ENCODE data around the gene IGDCC3.
A peak's percentile ranks its signal among the peaks of the same experiment; 100 is the strongest.
"Not testable (repeated sequence)": the region's sequence is repeated elsewhere in the genome, so short reads cannot be mapped to it uniquely, and the experiment has no call there.

IGDCC3 gene

DNA sequence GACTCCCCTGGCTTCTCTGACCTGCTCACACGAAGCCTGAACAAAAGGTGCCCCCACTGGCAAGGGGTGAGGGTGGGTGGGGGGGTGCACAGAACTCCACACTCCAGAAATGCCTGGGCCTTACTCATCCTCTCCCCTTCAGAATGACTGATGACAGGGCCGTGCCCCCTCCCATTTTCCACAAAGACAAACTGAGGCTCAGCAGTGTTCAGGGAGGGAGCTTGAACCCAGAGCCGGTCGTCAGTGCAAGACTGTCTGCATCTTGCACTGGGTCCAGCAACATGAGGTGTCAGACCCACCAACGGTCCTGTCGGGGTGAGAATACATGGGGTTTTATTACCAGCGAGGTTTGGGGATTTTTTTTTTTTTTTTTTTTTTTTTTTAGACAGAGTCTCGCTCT, 15.3 kb downstream of the IGDCC3 start:
- Histone ChIP-seq H3K9ac (ENCODE audit: low read depth, low read length) (no peak overlapping the region), H3K4me1 (ENCODE audit: insufficient read depth, low read length) (peaks cover 29% of the 10 kb centered on the region), H3K36me3 (ENCODE audit: insufficient read depth, low read length) (no peaks in the 10 kb centered on the region; the same call in 1 of the 2 replicates), H3K9me3 (ENCODE audit: control insufficient read depth, insufficient read depth, low read length) (no peaks in the 10 kb centered on the region)

DNA sequence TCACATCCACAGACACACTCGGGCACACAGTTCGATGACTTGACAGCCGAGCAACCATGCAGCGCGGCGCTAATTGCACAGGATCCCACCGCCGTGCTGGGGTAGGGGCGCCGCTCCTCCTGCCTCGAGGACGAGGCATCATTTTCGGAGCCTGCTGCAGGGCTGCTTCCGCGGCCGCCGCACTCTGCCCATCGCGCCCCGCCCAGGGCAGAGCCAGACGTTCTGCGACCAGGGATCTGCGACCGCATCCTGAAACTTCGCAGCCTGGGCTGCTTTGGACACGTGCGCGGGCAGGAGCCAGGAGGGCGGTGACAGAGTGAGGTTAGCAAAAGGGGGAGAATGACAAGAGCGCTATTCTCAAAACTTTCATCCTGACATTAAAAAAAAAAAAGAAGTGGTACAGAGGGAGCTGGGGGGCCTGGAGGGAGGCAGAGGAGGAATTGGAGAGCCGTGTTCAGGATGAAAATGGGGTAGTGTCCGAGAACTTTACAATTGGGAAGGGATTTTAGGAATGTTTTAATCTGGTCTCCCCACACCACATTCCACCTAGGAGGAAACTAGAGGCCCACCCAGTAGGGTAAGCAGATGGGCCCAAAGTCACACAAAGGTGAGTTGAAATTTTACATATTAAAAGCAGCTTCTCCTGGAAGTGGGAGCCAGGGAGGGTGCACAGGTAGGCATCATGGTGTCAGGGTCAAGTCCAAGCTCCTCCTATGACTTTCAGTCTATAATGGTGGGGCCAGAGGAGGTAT, 15.9 kb downstream of the IGDCC3 start:
- H3K9ac ChIP-seq (ENCODE audit: low read depth, low read length), result no peak overlapping the region
- H3K9me3 ChIP-seq (ENCODE audit: control insufficient read depth, insufficient read depth, low read length), result no peaks in the 10 kb centered on the region
- no peaks in the 10 kb centered on the region; the same call in 1 of the 2 replicates for H3K36me3 ChIP-seq (ENCODE audit: insufficient read depth, low read length)
- peaks cover 28% of the 10 kb centered on the region for H3K4me1 ChIP-seq (ENCODE audit: insufficient read depth, low read length)

DNA sequence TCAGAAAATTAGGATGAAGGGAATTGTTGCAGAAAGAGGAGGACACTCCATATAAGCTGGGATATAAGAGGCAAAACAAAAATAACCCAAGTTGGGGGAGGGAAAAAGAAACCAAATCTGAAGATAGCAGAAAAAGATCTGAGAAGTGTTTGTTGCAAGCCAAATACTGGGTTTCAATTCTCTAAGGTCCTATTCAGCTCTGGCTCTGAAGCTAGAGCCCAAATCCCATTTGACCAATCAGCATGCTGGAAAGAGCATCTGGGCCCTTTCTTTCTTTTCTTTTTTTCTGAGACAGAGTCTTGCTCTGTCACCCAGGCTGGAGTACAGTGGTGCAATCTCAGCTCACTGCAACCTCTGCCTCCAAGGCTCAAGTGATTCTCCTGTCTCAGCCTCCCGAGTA, 17.3 kb downstream of the IGDCC3 start:
- no peaks in the 10 kb centered on the region for H3K9me3 ChIP-seq (ENCODE audit: control insufficient read depth, insufficient read depth, low read length)
- H3K36me3 ChIP-seq (ENCODE audit: insufficient read depth, low read length), result no peaks in the 10 kb centered on the region; the same call in 1 of the 2 replicates
- H3K4me1 ChIP-seq (ENCODE audit: insufficient read depth, low read length), result peaks cover 22% of the 10 kb centered on the region
- no peak overlapping the region for H3K9ac ChIP-seq (ENCODE audit: low read depth, low read length)

DNA sequence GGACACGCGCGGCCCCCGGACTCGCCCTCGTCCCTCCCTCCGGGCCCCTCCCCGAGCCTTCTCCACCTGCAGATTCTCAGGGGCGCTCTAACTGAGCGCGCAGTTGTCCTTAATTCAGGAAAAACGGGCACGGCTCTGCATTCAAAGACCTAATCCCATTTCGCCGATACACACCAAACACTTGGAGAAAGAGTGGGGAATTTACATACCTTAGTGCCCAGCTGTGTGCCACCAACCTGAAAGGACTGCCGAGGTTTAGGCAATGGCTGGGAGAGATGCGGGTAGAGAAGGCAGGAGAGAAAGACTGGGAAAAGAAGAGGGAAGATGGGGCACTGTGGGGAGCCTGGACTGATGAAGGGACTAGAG, 21.8 kb downstream of the IGDCC3 start:
- H3K9me3 ChIP-seq (ENCODE audit: control insufficient read depth, insufficient read depth, low read length), result peaks cover 11% of the 10 kb centered on the region
- peaks cover 9% of the 10 kb centered on the region; the same call in 1 of the 2 replicates for H3K4me1 ChIP-seq (ENCODE audit: insufficient read depth, low read length)
- H3K9ac ChIP-seq (ENCODE audit: low read depth, low read length), result peak overlapping the region; percentile 66; the same call in 1 of the 2 replicates
- no peaks in the 10 kb centered on the region; the same call in 1 of the 2 replicates for H3K36me3 ChIP-seq (ENCODE audit: insufficient read depth, low read length)

- Histone ChIP-seq H3K4me1 (ENCODE audit: insufficient read depth, low read length) (peaks cover 9% of the 10 kb centered on the region; the same call in 1 of the 2 replicates), H3K9ac (ENCODE audit: low read depth, low read length) (peak overlapping the region; percentile 66), H3K9me3 (ENCODE audit: control insufficient read depth, insufficient read depth, low read length) (peaks cover 11% of the 10 kb centered on the region), H3K36me3 (ENCODE audit: insufficient read depth, low read length) (no peaks in the 10 kb centered on the region; the same call in 1 of the 2 replicates)
Observed at GRCh38 chr15:65355173-65355987, 22.4 kb downstream of the IGDCC3 start.

- peak overlapping the region; percentile 66; the same call in 1 of the 2 replicates for H3K9ac ChIP-seq (ENCODE audit: low read depth, low read length)
- no peaks in the 10 kb centered on the region; the same call in 1 of the 2 replicates for H3K36me3 ChIP-seq (ENCODE audit: insufficient read depth, low read length)
- peaks cover 11% of the 10 kb centered on the region for H3K9me3 ChIP-seq (ENCODE audit: control insufficient read depth, insufficient read depth, low read length)
- peaks cover 9% of the 10 kb centered on the region; the same call in 1 of the 2 replicates for H3K4me1 ChIP-seq (ENCODE audit: insufficient read depth, low read length)
Observed at GRCh38 chr15:65354835-65355172, 23.0 kb downstream of the IGDCC3 start.

DNA sequence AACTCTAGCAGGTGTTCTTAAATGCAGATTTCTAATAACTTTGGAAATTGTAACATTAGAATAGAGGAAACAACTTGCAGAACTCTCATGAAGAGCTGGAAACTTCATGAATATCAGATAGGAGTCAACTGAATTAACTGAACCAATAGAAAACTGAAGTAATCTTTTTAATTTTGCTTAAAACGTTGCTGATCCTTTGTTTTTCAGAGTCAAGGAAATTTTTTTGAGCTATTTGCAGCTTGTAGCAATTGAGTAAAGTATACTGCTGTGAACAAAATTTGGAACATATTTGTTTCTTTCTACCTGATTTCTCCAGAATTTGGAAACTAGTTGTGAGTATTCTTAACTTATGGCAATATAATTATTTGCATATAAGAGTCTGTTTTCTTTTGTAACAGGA, 25.8 kb downstream of the IGDCC3 start:
- not testable (repeated sequence) for H3K9ac ChIP-seq (ENCODE audit: low read depth, low read length); H3K36me3 ChIP-seq (ENCODE audit: insufficient read depth, low read length); H3K4me1 ChIP-seq (ENCODE audit: insufficient read depth, low read length)
- peaks cover 11% of the 10 kb centered on the region for H3K9me3 ChIP-seq (ENCODE audit: control insufficient read depth, insufficient read depth, low read length)

DNA sequence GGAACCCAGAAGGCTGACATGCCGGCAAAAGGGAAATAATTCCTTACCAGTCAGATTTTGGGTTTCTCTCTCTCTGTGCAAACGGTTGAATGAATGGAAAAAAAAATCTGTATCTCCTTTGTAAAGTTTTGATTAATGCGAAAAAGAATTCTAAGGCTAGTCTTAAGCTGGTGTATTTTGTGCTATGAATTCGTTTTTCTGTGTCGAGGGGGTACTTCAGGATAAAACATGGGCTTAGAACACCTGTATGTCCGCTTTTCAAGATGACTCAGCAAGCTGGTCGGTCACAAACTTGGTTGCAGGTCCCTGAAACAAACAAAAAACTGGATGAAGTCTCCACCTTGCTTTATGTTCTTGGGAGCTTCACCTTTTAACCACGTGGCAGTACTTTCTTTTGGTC, 28.5 kb downstream of the IGDCC3 start:
- Histone ChIP-seq H3K9me3 (ENCODE audit: control insufficient read depth, insufficient read depth, low read length) (peaks cover 11% of the 10 kb centered on the region), H3K36me3 (ENCODE audit: insufficient read depth, low read length) (no peaks in the 10 kb centered on the region)

GRCh38 chr15:65347756-65348155, 30.0 kb downstream of the IGDCC3 start:
- H3K9ac ChIP-seq (ENCODE audit: low read depth, low read length); H3K4me1 ChIP-seq (ENCODE audit: insufficient read depth, low read length); H3K36me3 ChIP-seq (ENCODE audit: insufficient read depth, low read length); H3K9me3 ChIP-seq (ENCODE audit: control insufficient read depth, insufficient read depth, low read length): not testable (repeated sequence)

More for the DNA sequence above, 28.5 kb downstream of the IGDCC3 start:
- Histone ChIP-seq H3K9ac (ENCODE audit: low read depth, low read length) (no peak overlapping the region), H3K4me1 (ENCODE audit: insufficient read depth, low read length) (peaks cover 4% of the 10 kb centered on the region; the same call in 1 of the 2 replicates)

- no peak overlapping the region for H3K9ac ChIP-seq (ENCODE audit: low read depth, low read length)
- no peaks in the 10 kb centered on the region for H3K36me3 ChIP-seq (ENCODE audit: insufficient read depth, low read length)
- peaks cover 3% of the 10 kb centered on the region for H3K9me3 ChIP-seq (ENCODE audit: control insufficient read depth, insufficient read depth, low read length)
- peaks cover 3% of the 10 kb centered on the region; the same call in 1 of the 2 replicates for H3K4me1 ChIP-seq (ENCODE audit: insufficient read depth, low read length)
Observed at GRCh38 chr15:65346856-65347598, 30.8 kb downstream of the IGDCC3 start.

GRCh38 chr15:65344914-65345275, 32.9 kb downstream of the IGDCC3 start:
- H3K4me1 ChIP-seq (ENCODE audit: insufficient read depth, low read length), result peaks cover 10% of the 10 kb centered on the region
- H3K9ac ChIP-seq (ENCODE audit: low read depth, low read length), result no peak overlapping the region
- no peaks in the 10 kb centered on the region for H3K36me3 ChIP-seq (ENCODE audit: insufficient read depth, low read length)
- no peaks in the 10 kb centered on the region for H3K9me3 ChIP-seq (ENCODE audit: control insufficient read depth, insufficient read depth, low read length)

- no peak overlapping the region for H3K9ac ChIP-seq (ENCODE audit: low read depth, low read length)
- H3K9me3 ChIP-seq (ENCODE audit: control insufficient read depth, insufficient read depth, low read length), result no peaks in the 10 kb centered on the region
- H3K4me1 ChIP-seq (ENCODE audit: insufficient read depth, low read length), result peaks cover 14% of the 10 kb centered on the region
- H3K36me3 ChIP-seq (ENCODE audit: insufficient read depth, low read length), result no peaks in the 10 kb centered on the region
Observed at GRCh38 chr15:65344214-65344913, 33.4 kb downstream of the IGDCC3 start.

GRCh38 chr15:65343374-65343981, 34.3 kb downstream of the IGDCC3 start:
- Histone ChIP-seq H3K4me1 (ENCODE audit: insufficient read depth, low read length) (peaks cover 16% of the 10 kb centered on the region), H3K9me3 (ENCODE audit: control insufficient read depth, insufficient read depth, low read length) (no peaks in the 10 kb centered on the region), H3K9ac (ENCODE audit: low read depth, low read length) (no peak overlapping the region), H3K36me3 (ENCODE audit: insufficient read depth, low read length) (no peaks in the 10 kb centered on the region)

Data from ES-I3 (cell line).